NOMO-1 (cell line): Measurements from ENCODE around the gene RAD51B.

Experiments
- DNase-seq, 2 experiments: peaks; one replicate each; lab custom pipeline; 2025; ENCODE audit not compliant: unreplicated experiment in 2 of 2; lab: John Stamatoyannopoulos, UW

The RAD51B gene

GRCh38 chr14:68446243-68447040 is 626.9 kb downstream of the RAD51B start:
- DNase-seq, result no peak

GRCh38 chr14:68447581-68448251 is 628.1 kb downstream of the RAD51B start:
- DNase-seq, result no peak

GRCh38 chr14:68448252-68448902 is 628.8 kb downstream of the RAD51B start:
- no peak for DNase-seq

GRCh38 chr14:68449561-68450181 is 630.1 kb downstream of the RAD51B start:
- no peak for DNase-seq

GRCh38 chr14:68450391-68451120 is 631.0 kb downstream of the RAD51B start:
- DNase-seq, result no peak

- DNase-seq, result no peak
Observed at GRCh38 chr14:68451696-68452373, 632.3 kb downstream of the RAD51B start.

- no peak for DNase-seq
Observed at GRCh38 chr14:68458253-68458652, 638.7 kb downstream of the RAD51B start.

GRCh38 chr14:68458840-68459469 is 639.4 kb downstream of the RAD51B start:
- DNase-seq, result no peak

GRCh38 chr14:68459480-68460136 is 640.0 kb downstream of the RAD51B start:
- no peak for DNase-seq

- DNase-seq, result no peak
Observed at GRCh38 chr14:68460541-68460940, 641.0 kb downstream of the RAD51B start.

GRCh38 chr14:68461086-68461485 is 641.5 kb downstream of the RAD51B start:
- no peak for DNase-seq

GRCh38 chr14:68462683-68463082 is 643.1 kb downstream of the RAD51B start:
- no peak for DNase-seq

GRCh38 chr14:68463299-68463698 is 643.7 kb downstream of the RAD51B start:
- DNase-seq, result no peak

GRCh38 chr14:68463705-68464374 is 644.3 kb downstream of the RAD51B start:
- no peak for DNase-seq

GRCh38 chr14:68464711-68465110 is 645.1 kb downstream of the RAD51B start:
- DNase-seq, result no peak

- DNase-seq, result no peak
Observed at GRCh38 chr14:68466491-68466977, 647.0 kb downstream of the RAD51B start.

- no peak for DNase-seq
Observed at GRCh38 chr14:68467425-68467824, 647.8 kb downstream of the RAD51B start.

GRCh38 chr14:68468437-68469207 is 649.0 kb downstream of the RAD51B start:
- no peak for DNase-seq
